B cell (primary cell): ENCODE measurements around the gene MYOZ2. TPM values are rescaled to one million over a fixed set of nuclear protein-coding genes. Genes with fewer than 3 reads are reported as not detected.

Experiments used
- ATAC-seq: fragments of 200-7000 bp; cut with Tn5 transposase; one replicate; pipeline ENCODE4 v1.10.0; 2021; ENCODE audit warnings: low read depth, mild to moderate bottlenecking, moderate number of reproducible peaks, moderate library complexity
- CTCF ChIA-PET: fragments of 350-600 bp; sonication (Branson Sonifier 250); formaldehyde crosslinking; loops from one replicate; lab custom pipeline; 2021; ENCODE audit warnings: antibody characterized with exemption, inconsistent platforms; lab: Charles Lee
- POLR2A ChIA-PET: fragments of 350-600 bp; sonication (Branson Sonifier 250); formaldehyde crosslinking; loops from one replicate; lab custom pipeline; 2021; ENCODE audit warnings: antibody characterized with exemption; lab: Charles Lee
- DNase-seq: peaks from one replicate; pipeline ENCODE4 v3.0.0; 2013
- H2AFZ ChIP-seq: 2 replicates; pipeline ENCODE4 v1.6.1; 2012; ENCODE audit warnings: mild to moderate bottlenecking, low read depth, low read length; ENCODE audit not compliant: insufficient read depth, poor library complexity, severe bottlenecking
- H3K27ac ChIP-seq, 2 donors: 1 replicate in 1 of 2; 2 replicates in 1 of 2; pipeline ENCODE4 v1.5.1; 2012 to 2013; ENCODE audit warnings: low read length in 2 of 2, mild to moderate bottlenecking in 2 of 2, moderate library complexity in 1 of 2
- H3K27me3 ChIP-seq, 4 experiments: fragments of 200-600 bp in 1 of 4; sonication (generic) in 1 of 4; replicated peaks in 1 of 4; 1 replicate in 2 of 4; 2 replicates in 2 of 4; pipeline versions ENCODE4 v1.6.1 to v1.7.0; 2013 to 2016; ENCODE audit warnings: low read length in 3 of 4, mild to moderate bottlenecking in 2 of 4, mixed read lengths in 1 of 4, moderate library complexity in 1 of 4; ENCODE audit not compliant: insufficient read depth in 4 of 4, control insufficient read depth in 3 of 4; ENCODE audit errors: control extremely low read depth in 1 of 4
- H3K36me3 ChIP-seq, 2 experiments: replicated peaks in 1 of 2; 1 replicate in 1 of 2; 2 replicates in 1 of 2; pipeline versions ENCODE4 v1.6.1 to v1.7.1; 2013; ENCODE audit warnings: low read length in 1 of 2; ENCODE audit not compliant: insufficient read depth in 2 of 2, control insufficient read depth in 1 of 2; ENCODE audit errors: control extremely low read depth in 1 of 2, extremely low read depth in 1 of 2
- H3K4me1 ChIP-seq, 2 donors: fragments of 200-600 bp in 1 of 2; sonication (generic) in 1 of 2; 1 replicate in 1 of 2; 2 replicates in 1 of 2; pipeline versions ENCODE4 v1.5.1 to v1.6.1; 2013 to 2017; ENCODE audit warnings: low read length in 2 of 2; ENCODE audit not compliant: control insufficient read depth in 2 of 2, insufficient read depth in 2 of 2
- H3K4me2 ChIP-seq: replicated peaks from 2 replicates; pipeline ENCODE3; 2012; ENCODE audit warnings: mild to moderate bottlenecking, low read depth, low read length; ENCODE audit not compliant: poor library complexity, severe bottlenecking
- H3K4me3 ChIP-seq, 5 experiments: fragments of 200-600 bp in 1 of 5; sonication (generic) in 1 of 5; 1 replicate in 3 of 5; 2 replicates in 2 of 5; pipeline versions ENCODE4 v1.5.1 to v1.7.0; 2011 to 2016; ENCODE audit warnings: low read length in 4 of 5, mild to moderate bottlenecking in 4 of 5, low read depth in 2 of 5, control low read depth in 1 of 5, moderate library complexity in 1 of 5; ENCODE audit not compliant: insufficient read depth in 1 of 5; ENCODE audit errors: control extremely low read depth in 1 of 5, extremely low read depth in 1 of 5
- H3K79me2 ChIP-seq: fragments of 200-600 bp; sonication (generic); one replicate; pipeline ENCODE4 v1.6.0; 2016; ENCODE audit warnings: low read length; ENCODE audit not compliant: control insufficient read depth, insufficient read depth
- H3K9ac ChIP-seq: fragments of 200-600 bp; sonication (generic); 2 replicates; pipeline ENCODE4 v1.6.1; 2017; ENCODE audit warnings: mild to moderate bottlenecking, low read length, moderate library complexity
- H3K9me3 ChIP-seq, 3 donors: one replicate each; pipeline versions ENCODE4 v1.6.1 to v1.7.1; 2013; ENCODE audit warnings: low read length in 2 of 3; ENCODE audit not compliant: control insufficient read depth in 2 of 3, insufficient read depth in 1 of 3; ENCODE audit errors: control extremely low read depth in 1 of 3
- H4K20me1 ChIP-seq: 2 replicates; pipeline ENCODE4 v1.6.0; 2012; ENCODE audit warnings: mild to moderate bottlenecking, low read length; ENCODE audit not compliant: insufficient read depth, control insufficient read depth, poor library complexity, severe bottlenecking
- H3K27ac Mint-ChIP-seq: one replicate; pipeline ENCODE4 v1.8.0; 2021; ENCODE audit warnings: mixed read lengths
- H3K27me3 Mint-ChIP-seq: one replicate; pipeline ENCODE4 v1.8.0; 2021; ENCODE audit warnings: mixed read lengths
- H3K4me1 Mint-ChIP-seq: one replicate; pipeline ENCODE4 v1.8.0; 2021; ENCODE audit warnings: mixed read lengths
- H3K4me3 Mint-ChIP-seq: one replicate; pipeline ENCODE4 v1.8.0; 2021; ENCODE audit warnings: mixed read lengths
- H3K9me3 Mint-ChIP-seq: one replicate; pipeline ENCODE4 v1.8.0; 2022; ENCODE audit warnings: mixed read lengths; ENCODE audit not compliant: insufficient read depth
- CTCF ChIP-seq: fragments of 200-600 bp; IDR thresholded peaks from one replicate; pipeline ENCODE4 v1.8.0; 2022; ENCODE audit warnings: antibody characterized with exemption, mild to moderate bottlenecking
- EZH2 ChIP-seq: IDR thresholded peaks from 2 replicates; pipeline ENCODE4 v1.6.1; 2012; ENCODE audit warnings: borderline replicate concordance, low read depth, mild to moderate bottlenecking, moderate library complexity, low read length; ENCODE audit not compliant: insufficient read depth, poor library complexity, severe bottlenecking
- WGBS: methylation state at CpG from one replicate; pipeline ENCODE4 v1.1.5; 2013; ENCODE audit warnings: missing lambda C conversion rate; ENCODE audit not compliant: insufficient coverage; 5-methylcytosine and 5-hydroxymethylcytosine counted together
- intact Hi-C: fragments of 100-400 bp; cut with micrococcal nuclease; formaldehyde crosslinking; loops from one replicate; pipeline ENCODE4 v1.10.0; 2022
- polyA plus RNA-seq: library from polyadenylated mRNA; depleted of rRNA; stranded (reverse); fragments of >200 nt; gene quantifications from 2 replicates; pipeline ENCODE4 v1.2.3, GENCODE V29; 2012
- total RNA-seq, 2 donors: library from RNA; stranded (reverse); fragments of 120-200 nt in 1 of 2; gene quantifications; 1 replicate in 1 of 2; 2 replicates in 1 of 2; pipeline versions ENCODE4 v1.2.3 to v1.2.4, GENCODE V29; 2013 to 2022

Gene MYOZ2
- total and polyA plus RNA-seq, 2 donors (not counting 1 experiment from before 2014, with no cell fraction given) = not detected

- Histone ChIP-seq H3K27ac (no peak overlapping the region), H3K4me2 (no peak overlapping the region), H3K9me3 (no peaks in the 10 kb centered on the region), H3K4me3 (no peak overlapping the region), H3K36me3 (no peaks in the 10 kb centered on the region), H4K20me1 (no peaks in the 10 kb centered on the region), H3K27me3 (no peaks in the 10 kb centered on the region), H3K4me1 (no peaks in the 10 kb centered on the region), H2AFZ (no peak overlapping the region), H3K79me2 (no peaks in the 10 kb centered on the region), H3K9ac (no peak overlapping the region)
- peaks cover 4% of the 10 kb centered on the region for H3K27me3 Mint-ChIP-seq
- no peaks in the 10 kb centered on the region for H3K9me3 Mint-ChIP-seq
- TF ChIP-seq EZH2 = no peak
- TF ChIP-seq CTCF = no peak
- H3K27ac Mint-ChIP-seq = no peak overlapping the region
- no peaks in the 10 kb centered on the region for H3K4me1 Mint-ChIP-seq
- DNase-seq (no peak), ATAC-seq (no peak)
- CTCF ChIA-PET = no interaction called here
- POLR2A ChIA-PET = no interaction called here
- H3K4me3 Mint-ChIP-seq = no peak overlapping the region
- intact Hi-C loops = no loop called here
- 100% methylated on average over 1 of the region's 4 CpGs for WGBS
Observed at GRCh38 chr4:119131164-119131563, 4.5 kb upstream of the MYOZ2 start.

GRCh38 chr4:119132306-119132705 lies 3.3 kb upstream of the MYOZ2 start:
- TF ChIP-seq EZH2 (no peak), CTCF (no peak)
- Mint-ChIP-seq H3K27ac (no peak overlapping the region), H3K4me3 (no peak overlapping the region), H3K9me3 (no peaks in the 10 kb centered on the region), H3K4me1 (peaks cover under 1% of the 10 kb centered on the region), H3K27me3 (peaks cover 4% of the 10 kb centered on the region)
- Histone ChIP-seq H4K20me1 (no peaks in the 10 kb centered on the region), H3K79me2 (no peaks in the 10 kb centered on the region), H3K4me3 (no peak overlapping the region), H3K9me3 (no peaks in the 10 kb centered on the region), H3K4me1 (no peaks in the 10 kb centered on the region), H3K4me2 (no peak overlapping the region), H3K27me3 (no peaks in the 10 kb centered on the region), H2AFZ (no peak overlapping the region), H3K9ac (no peak overlapping the region), H3K36me3 (no peaks in the 10 kb centered on the region), H3K27ac (no peak overlapping the region)
- intact Hi-C loops = no loop called here
- POLR2A ChIA-PET = no interaction called here
- DNase-seq = no peak
- 83% methylated on average over 4 of the region's 5 CpGs for WGBS
- no peak for ATAC-seq
- CTCF ChIA-PET = no interaction called here
